ENCODE results near the gene CYBA. TPM values are rescaled to one million over a fixed set of nuclear protein-coding genes. Genes with fewer than 3 reads are reported as not detected.

CYBA gene
- total and polyA plus RNA-seq, 2 of the 4 experiments (the other 2 are of a cell fraction), result 65.6 to 169 TPM

DNA sequence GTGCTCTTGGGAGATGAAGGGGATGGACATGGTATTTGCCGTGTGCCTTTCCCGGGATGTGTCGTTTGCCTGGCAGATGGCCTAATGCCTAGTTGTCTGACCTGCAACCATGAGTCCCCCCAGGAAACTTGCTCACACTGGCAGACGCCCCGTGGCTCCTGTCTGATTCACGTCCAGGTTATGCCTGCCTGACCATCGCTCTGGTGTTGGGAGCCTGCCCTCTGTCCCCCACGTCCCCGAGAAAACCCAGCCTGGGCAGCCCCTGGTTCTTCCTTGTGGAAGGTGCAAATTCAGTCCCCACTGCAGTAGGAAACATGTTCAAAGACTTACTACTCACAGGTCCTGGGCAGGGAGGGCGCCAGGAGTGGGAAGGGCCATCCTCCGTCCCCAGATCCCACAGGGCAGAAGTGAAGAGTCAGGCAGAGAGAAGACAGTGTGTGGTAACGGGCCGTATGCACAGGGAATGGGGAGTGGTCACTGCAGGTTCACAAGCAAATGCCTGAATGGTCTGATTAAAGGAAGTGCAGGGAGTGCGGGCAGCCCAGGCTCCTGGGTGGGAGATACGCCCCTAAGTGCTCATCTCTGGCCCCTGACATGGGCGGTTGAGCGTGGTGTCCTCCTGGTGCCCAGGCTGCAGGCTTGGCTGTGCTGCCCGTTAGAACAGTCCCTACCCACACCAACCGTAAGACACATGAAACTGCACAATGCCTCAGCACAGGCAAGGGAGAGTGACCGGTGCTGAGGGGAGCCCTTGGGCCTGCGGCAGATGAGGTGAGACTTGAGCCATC lies 39.7 kb upstream of the CYBA start:
- H3K23ac ChIP-seq (ENCODE audit: low read depth, low read length), result no peak overlapping the region

More for the DNA sequence above, 39.7 kb upstream of the CYBA start:
- peak overlapping the region; percentile 26 for H2AK9ac ChIP-seq (replicated peaks; ENCODE audit: low read depth, low read length, poor library complexity)
- no peak overlapping the region for H3K14ac ChIP-seq (replicated peaks; ENCODE audit: low read depth, low read length)
- H4K5ac ChIP-seq (ENCODE audit: low read depth, low read length), result no peak overlapping the region
- H3K36me3 ChIP-seq (ENCODE audit: control insufficient read depth, insufficient read depth, low read length), result no peaks in the 10 kb centered on the region
- H3K79me1 ChIP-seq (ENCODE audit: low read depth in 1 of 2, low read length in 2 of 2), result no peaks in the 10 kb centered on the region
- CTCF ChIA-PET, result no interaction called here
- no peak overlapping the region for H3K4ac ChIP-seq (ENCODE audit: low read depth, low read length)
- ATAC-seq (ENCODE audit: low read depth), result no peak
- no peak overlapping the region for H2BK120ac ChIP-seq (ENCODE audit: low read depth, low read length)
- dilution Hi-C loops (cut with HindIII; ENCODE audit: low sequenced_read_pairs, unreplicated experiment), result no loop called here
- no peak overlapping the region for H3K56ac ChIP-seq (ENCODE audit: extremely low read depth, insufficient read depth, low read length)
- 0 out of 2 replicates have a peak, but pooled peaks cover under 1% of the 10 kb centered on the region for H3K4me1 ChIP-seq (ENCODE audit: control insufficient read depth, insufficient read depth, low read length)
- no peaks in the 10 kb centered on the region for H3K9me1 ChIP-seq (ENCODE audit: insufficient read depth, low read length)
- POLR2A ChIA-PET (ENCODE audit: unreplicated experiment), result no interaction called here
- H2BK15ac ChIP-seq (ENCODE audit: low read depth, low read length), result no peak overlapping the region
- H3K27me3 ChIP-seq (ENCODE audit: control insufficient read depth, insufficient read depth, low read length), result peaks cover 36% of the 10 kb centered on the region
- no peak overlapping the region for H3K4me3 ChIP-seq (ENCODE audit: insufficient read depth, low read depth, low read length)
- no peak overlapping the region for H2BK5ac ChIP-seq (ENCODE audit: low read depth, low read length, poor library complexity, severe bottlenecking)
- in situ Hi-C loops (cut with MboI; ENCODE audit: low sequenced_read_pairs), result no loop called here
- DNase-seq, result no peak
- no peak overlapping the region for H4K8ac ChIP-seq (ENCODE audit: low read depth in 2 of 2, low read length in 2 of 2)
- TF ChIP-seq MXI1 (IDR thresholded peaks at IDR 0.05; ENCODE audit: borderline replicate concordance, low read depth, low read length) (no peak), CEBPB (IDR thresholded peaks at IDR 0.05; ENCODE audit: low read depth, low read length) (no peak), MAFK (IDR thresholded peaks at IDR 0.05; ENCODE audit: low read depth, low read length) (no peak), MAZ (IDR thresholded peaks at IDR 0.05; ENCODE audit: borderline replicate concordance, low read depth, low read length) (no peak), POLR2A (IDR thresholded peaks at IDR 0.05; ENCODE audit: low read depth, low read length) (no peak), RAD21 (IDR thresholded peaks at IDR 0.05; ENCODE audit: low read length) (no peak), CHD1 (IDR thresholded peaks at IDR 0.05; ENCODE audit: low read depth, low read length) (no peak)
- TF ChIP-seq, protein P1, sequence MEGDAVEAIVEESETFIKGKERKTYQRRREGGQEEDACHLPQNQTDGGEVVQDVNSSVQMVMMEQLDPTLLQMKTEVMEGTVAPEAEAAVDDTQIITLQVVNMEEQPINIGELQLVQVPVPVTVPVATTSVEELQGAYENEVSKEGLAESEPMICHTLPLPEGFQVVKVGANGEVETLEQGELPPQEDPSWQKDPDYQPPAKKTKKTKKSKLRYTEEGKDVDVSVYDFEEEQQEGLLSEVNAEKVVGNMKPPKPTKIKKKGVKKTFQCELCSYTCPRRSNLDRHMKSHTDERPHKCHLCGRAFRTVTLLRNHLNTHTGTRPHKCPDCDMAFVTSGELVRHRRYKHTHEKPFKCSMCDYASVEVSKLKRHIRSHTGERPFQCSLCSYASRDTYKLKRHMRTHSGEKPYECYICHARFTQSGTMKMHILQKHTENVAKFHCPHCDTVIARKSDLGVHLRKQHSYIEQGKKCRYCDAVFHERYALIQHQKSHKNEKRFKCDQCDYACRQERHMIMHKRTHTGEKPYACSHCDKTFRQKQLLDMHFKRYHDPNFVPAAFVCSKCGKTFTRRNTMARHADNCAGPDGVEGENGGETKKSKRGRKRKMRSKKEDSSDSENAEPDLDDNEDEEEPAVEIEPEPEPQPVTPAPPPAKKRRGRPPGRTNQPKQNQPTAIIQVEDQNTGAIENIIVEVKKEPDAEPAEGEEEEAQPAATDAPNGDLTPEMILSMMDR (conservative IDR thresholded peaks at IDR 0.05; ENCODE audit: low read depth, low read length), result no peak
- H2BK20ac ChIP-seq (ENCODE audit: low read depth, low read length), result no peak overlapping the region
- H3K27ac ChIP-seq (ENCODE audit: insufficient read depth, low read length), result no peak overlapping the region
- intact Hi-C loops (cut with micrococcal nuclease), result no loop called here
- 67% methylated on average over 11 of the region's 21 CpGs; no CpG with 5 or more reads in 1 of the 2 experiments for WGBS, 2 experiments (ENCODE audit: extremely low coverage in 2 of 2, insufficient read length in 1 of 2)
- no peaks in the 10 kb centered on the region for H3K9me3 ChIP-seq (ENCODE audit: control insufficient read depth, insufficient read depth, low read length)
- no peak overlapping the region for H2AFZ ChIP-seq (replicated peaks; ENCODE audit: low read length, poor library complexity)
- no peak overlapping the region for H3K4me2 ChIP-seq (ENCODE audit: low read depth, low read length)
- no peak overlapping the region for H2AK5ac ChIP-seq (ENCODE audit: low read depth, low read length)
- H3K9ac ChIP-seq (ENCODE audit: low read depth, low read length), result no peak overlapping the region
- H4K91ac ChIP-seq (ENCODE audit: insufficient read depth, low read depth, low read length), result no peak overlapping the region
- peaks cover 7% of the 10 kb centered on the region; the same call in 1 of the 2 replicates for H4K20me1 ChIP-seq (ENCODE audit: insufficient read depth, low read length)
- H3K18ac ChIP-seq (ENCODE audit: low read depth, low read length), result no peak overlapping the region
- BruUV-seq (replicated peaks), result no TSS peak

Data from IMR-90 (cell line).